HK-2 (cell line): ENCODE measurements around the gene CRABP1.

Source experiments
- DNase-seq: peaks from one replicate; pipeline ENCODE4 v3.0.0-alpha.2; 2018; ENCODE audit not compliant: unreplicated experiment

Gene CRABP1

DNA sequence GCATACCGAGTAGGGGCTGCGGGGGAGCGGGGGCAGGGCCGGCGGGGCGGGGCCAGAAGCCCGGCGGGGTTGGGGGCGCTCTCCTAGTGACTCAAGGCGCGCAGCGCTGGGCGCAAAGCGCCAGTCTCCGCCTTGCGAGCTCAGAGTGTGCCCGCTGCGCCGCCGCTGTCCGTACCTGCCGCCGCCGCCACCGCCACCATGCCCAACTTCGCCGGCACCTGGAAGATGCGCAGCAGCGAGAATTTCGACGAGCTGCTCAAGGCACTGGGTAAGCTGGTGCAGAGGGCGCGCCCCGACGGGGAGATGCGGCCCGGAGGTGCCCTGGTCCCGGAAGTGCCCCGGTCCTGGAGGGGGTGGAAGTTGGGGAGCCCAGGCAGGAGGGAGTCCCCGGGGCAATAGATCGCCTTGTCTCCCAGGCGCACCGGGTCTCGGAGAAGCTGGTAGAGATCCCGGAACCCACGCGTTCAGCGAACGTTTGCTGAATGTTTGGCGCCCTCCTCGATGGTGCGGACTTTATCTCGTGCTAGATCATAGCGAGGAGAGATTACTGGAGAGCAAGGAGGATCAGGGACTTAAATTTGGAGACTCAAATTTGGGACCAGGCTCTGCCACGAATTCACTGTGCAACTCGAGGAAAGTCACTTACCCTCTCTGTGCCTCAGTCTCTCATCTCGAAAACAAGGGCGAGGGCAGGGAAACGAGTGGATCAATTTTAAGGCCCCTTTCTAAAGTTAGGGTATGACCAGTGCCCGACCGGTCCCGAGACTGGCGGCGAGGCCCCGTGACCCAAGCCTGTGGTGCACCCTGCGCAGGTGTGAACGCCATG lies at the start of gene CRABP1:
Gene CRABP1 (plus strand): TSS at position 123 of the 826 bp plus-strand sequence. CDS start 76 bp downstream, at position 199.
- no peak for DNase-seq

DNA sequence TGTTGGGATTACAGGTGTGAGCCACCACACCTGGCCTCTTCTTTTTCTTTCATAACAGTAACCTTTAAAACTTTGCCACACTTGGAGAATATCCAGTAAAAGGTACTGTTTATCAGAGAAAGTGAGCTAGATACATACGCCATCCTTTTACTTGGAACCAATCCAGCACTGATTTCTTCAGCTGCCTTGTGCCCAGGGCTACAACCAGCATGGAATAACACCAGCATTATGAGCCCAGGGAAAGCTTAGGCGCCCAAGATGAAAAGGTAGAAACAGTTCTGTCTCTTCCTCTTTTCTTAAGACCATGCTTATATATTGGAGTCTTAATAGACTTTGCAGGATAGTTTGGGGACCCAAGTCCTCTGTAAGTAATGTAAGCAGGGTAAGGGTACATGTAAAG lies 49.1 kb upstream of the CRABP1 start:
- DNase-seq = no peak

DNA sequence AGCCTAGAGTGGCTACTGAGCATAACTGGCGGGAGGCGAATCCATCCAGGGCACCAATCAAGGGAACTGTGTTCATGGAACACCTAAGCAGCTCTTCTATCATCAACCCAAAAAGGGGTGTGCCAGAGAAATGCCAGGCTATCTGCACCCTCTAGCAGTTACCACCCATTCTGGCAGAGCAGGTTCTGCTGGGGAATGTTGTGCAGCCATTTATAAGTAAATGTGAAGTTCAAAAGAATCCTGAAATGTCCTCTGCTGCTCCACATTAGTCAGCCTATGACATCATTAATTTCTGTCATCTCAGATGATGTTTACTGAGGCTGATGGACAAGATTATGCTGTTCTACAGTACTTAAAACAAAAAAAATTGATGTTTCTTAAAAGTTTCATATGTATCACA lies 48.5 kb upstream of the CRABP1 start:
- no peak for DNase-seq

DNA sequence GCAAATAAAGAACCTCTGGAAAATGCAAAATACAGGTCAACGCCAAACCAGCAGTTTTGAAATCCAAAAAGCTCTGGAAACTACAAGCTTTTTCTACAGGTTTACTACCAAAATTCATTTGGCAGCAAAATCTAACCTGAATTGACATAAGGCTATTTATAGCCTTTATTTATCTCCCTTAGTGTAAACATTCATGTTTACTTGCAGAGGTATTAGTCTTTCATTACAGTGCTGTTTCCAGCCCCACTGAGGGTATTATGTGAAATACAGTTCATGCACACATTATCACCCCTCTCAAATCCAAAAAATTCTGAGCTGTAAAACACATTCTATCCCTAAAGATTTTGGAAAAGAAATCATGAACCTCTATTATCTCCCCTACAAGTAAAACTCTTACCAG lies 47.9 kb upstream of the CRABP1 start:
- no peak for DNase-seq

DNA sequence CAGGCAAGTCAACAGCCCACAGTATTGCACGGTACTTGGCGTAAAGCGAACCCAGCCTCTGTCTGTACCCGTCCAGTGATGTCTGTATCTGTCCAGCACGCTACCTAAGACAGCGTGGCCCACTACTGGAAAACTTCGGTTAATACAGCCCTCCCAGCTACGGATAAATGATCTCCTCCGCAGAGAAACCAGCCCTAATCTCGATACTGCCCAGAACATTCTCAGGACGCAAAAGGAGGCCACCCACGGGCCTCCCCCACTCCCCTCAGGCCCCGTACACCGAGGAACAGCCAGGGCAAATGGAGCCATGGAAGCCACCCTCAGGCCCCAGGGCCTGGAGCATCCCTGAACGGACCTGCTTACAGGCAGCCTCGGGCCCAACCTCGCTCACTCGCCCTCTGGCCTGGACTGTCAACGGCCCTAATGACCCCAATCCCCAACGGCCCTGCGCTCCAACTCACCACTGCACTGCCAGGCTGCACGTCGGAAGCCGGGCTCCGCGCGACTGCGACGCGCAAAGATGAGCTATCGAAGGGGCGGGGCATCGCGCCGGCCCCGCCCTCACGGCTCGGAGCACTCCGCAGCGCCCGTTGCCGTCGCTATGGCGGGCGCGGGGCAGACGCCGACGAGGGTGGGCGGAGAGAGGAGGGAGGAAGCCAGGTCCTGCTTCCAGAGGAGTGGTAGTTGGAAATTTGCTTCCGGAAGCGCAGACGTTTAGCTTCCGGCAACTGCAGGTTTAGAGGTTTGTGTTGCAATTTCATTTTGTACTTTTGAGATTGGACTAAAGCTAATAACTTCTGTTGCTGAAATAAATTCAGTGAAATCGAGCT lies 40.8 kb upstream of the CRABP1 start, which contains the start of gene SKIC8:
Gene SKIC8 (minus strand): TSS at position 509 of the 830 bp plus-strand sequence. CDS start 3,923 bp downstream, outside the sequence.
- peak; percentile 83 for DNase-seq

DNA sequence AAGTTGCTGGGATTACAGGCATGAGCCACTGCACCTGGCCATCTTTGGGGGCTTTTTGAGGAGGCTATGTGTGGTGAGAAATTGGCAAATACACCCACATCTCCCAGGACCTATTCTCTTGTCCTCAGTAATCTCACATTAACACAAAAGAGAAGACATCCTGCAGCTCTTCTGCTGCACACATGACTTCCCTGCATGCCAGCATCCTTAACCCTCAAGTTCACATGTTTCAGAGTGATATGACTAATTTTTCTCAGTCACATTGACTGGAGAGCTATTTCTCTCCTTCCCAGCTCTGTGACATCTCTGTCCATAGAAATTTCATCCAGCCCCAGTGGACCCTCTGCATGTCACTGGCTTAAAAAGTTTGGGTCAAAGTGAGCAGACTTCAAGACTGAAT lies 38.8 kb upstream of the CRABP1 start:
- no peak for DNase-seq

DNA sequence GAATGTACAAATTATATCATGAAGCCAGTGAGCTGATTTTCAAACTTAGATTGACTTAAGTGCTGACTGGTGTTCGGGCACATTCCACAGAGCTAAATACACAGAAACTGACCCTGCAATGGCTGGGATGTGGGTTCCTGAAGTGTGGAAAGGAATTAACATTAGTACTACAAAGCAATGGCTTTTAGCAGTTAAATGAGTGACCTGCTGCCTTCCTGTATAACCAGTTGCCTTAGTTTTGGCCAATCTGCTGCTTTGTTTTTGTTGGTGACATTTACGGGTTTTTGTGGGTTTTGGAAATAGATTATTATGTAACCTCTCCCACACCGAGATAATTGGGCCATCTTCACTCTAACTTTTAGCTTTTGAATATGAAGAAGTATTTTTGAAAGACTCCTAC lies 38.3 kb upstream of the CRABP1 start:
- DNase-seq = no peak

DNA sequence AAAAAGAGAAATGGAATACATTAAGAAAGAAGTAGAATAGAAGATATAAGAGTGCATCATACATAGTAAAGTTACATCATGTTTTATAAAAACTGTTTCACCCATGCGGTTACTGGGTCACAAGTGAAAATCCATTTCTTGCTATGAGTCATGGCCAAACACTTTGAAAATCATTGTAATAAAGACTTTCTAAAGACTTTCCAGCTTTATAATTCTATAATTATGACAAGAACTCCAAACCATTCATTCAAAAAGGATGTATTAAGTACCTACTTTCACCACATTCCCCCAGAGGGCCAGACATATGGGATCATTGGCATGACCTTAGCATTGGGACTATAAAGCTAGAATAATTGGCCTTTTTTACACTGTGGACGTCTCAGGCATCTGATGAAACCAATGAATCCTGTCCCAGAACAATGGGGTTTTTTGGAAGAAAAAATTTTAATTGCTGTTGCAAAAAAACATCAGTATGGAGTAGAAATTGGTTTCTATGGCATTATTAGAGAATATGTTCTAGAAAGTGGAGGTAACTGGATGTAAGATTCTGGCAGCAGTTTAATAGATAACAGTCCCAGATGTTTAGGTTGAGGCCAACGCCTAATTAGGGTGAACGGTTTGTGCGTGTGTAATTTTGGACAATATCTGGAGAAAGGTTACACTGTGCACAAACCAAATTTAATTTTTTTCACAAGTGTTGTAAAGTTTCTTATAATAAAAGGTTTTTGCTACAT lies 37.4 kb upstream of the CRABP1 start:
- DNase-seq = no peak

DNA sequence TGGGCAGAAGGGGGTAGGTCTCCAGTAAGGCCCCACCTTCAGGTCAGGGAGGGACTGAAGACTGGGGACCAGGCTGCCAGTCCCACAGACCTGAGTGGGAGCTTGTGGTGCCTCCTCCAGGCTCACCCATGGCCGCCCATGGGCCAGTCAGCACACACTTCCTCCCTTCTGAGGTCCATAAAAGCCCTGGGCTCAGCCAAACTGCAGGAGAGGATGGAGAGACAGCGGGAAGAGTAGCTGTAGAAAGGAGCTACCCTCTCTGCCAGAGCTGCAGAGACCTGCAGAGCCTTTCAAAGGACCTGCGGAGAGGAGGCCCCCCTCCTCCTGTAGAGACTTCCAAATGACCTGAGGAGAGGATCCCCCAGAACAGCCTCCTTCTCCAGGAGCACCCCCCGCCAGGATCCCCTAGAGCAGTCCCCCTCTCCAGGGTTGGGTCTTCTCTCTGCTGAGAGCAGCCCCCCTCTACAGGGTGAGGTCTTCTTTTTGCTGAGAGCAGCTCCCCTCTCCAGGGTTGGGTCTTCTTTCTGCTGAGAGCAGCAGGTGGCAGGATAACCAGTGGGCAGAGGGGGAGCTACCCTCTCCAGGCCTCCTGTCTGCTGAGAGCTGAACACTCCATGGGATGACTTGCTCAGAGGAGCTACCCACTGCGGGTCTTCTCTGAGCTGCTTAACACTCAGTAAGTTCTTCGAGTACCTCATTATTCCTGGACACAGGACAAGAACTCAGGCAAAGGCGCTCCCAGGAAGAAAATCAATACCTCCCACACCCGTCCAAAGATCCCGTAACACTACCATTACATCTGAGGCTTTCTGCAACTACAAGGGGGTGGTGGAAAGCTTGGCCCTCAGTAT lies 35.7 kb upstream of the CRABP1 start:
- no peak for DNase-seq

DNA sequence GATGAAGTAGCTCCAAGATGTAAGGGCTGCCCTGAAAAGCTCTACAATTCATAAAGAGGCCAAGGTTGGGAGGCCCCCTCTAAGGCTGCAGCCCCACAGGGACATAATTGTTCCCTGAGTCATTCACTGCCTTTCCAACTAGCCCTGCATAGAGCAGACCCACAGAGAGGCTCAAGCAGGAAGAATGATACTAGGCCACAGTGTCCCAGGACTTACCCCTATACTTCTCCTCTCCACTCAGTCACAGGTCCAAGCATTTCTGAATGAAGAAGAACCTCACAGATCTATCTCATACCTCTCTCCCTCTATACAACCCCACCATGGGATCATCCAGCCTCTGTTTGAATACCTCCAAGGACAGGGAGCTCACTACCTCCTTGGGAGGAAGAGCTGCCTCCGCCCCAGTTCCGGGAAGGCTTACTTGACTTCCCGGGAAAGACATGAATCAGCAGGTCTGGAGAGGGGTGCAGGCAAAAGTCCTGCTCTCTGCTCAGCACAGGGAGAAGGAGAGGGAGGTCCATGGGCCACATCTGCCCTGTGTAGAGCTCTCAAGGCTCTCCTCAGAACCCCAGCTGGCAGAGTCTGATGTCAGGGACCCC lies 33.9 kb upstream of the CRABP1 start:
- no peak for DNase-seq

DNA sequence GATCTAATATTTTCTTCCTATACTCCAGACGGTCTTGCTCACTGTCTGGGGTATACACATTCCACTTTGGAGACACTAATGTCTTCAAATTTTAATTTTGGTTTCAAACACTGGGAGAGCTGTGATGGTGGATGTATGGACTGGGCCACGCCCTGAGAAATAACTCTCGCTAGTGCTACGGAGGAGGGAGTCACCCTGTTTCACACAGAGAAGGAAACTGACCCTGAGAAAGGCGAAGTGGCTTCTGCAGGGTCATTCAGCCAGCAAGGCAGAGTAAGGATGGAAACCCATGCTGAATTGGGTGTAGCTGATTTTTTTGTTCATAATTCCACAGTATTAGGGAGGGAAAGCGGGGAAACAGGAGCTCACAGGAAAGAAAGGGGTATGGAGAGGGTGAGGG lies 32.2 kb upstream of the CRABP1 start:
- DNase-seq = no peak

DNA sequence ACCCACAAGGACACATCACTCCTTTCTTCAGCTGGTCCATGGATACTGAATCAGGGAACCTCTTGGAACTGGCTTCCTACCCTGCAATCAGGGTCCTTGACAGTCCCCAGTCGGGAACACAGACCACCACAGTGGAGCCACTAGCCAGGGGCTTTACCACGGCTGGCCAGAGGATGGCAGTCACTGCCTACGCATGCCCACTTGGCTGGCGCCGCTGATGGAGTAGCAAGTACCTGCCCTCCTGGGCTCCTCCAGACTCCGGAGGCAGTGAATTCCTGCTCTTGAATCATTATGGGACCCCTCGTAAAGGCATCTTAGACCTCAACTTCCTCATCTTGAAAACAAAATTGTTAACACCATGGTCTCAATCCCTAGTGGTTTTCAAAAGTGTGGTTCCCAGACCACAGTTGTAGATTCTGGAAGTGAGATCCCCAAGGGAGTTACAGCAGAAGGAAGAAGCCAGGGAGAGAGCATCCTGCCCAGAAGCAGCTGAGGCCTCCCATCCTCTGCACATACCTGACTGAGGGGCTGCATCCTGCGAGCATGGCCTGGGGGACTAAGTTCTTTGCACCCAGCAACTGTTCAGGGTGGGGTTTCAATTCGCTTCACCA lies 31.6 kb upstream of the CRABP1 start:
- DNase-seq = peak; percentile 53

DNA sequence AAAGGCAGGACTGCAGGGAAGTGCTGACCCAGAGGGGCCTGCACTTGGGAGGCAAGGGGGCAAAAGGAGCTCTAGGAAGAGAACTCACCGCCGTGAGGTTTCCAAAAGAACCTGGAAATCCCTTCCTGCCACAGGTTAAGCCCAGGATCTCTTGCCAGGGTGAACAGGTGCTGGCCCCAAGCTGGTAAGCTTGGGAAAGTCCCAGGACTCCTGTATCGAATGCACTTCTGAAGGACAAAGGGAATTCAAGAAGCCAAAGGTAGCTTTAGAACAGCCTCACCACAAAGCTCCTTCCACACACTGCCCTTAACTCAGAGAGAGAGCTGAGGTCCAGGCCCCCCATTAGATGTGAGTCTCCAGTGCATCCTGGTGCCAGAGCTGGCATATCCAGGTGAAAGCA lies 28.9 kb upstream of the CRABP1 start:
- DNase-seq = no peak

DNA sequence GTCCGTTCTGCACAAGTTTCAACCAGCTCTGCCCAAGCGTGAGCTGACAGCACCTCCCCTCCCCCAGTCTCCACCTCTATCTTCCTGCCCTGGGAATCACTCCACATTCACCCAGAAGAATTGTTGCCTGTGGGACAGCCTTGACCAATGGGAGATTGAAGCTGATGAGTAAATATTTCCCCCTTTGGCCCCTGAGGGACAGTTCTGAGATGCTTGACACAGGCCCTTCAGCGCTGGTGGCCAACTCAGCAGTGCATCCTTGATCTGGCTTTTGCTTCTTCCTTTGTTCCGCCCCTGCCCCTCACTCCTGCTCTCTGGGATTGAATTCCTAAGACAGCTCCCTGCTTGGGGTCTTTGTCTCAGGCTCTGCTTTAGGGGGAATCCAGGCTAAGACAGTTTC lies 27.6 kb upstream of the CRABP1 start:
- DNase-seq = no peak

DNA sequence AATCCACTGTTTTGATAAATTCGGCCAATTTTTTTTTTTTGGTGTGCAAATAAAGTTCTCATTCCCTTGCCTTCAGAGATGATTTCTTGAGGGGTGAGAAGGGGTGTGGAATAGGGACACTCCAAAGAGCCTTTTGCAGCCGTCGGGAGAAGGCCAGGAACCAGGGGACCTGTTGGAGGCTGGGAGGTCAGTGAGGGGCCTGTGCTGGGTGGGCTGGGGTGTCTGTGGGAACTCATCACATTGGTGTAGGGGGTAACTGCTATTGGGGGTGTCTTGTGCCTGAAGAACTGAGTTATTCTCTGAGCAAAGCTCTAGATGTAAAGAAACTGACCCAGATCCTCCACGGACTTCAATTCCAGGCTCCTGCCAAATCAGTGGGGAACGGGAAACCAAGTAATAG lies 27.2 kb upstream of the CRABP1 start:
- no peak for DNase-seq

DNA sequence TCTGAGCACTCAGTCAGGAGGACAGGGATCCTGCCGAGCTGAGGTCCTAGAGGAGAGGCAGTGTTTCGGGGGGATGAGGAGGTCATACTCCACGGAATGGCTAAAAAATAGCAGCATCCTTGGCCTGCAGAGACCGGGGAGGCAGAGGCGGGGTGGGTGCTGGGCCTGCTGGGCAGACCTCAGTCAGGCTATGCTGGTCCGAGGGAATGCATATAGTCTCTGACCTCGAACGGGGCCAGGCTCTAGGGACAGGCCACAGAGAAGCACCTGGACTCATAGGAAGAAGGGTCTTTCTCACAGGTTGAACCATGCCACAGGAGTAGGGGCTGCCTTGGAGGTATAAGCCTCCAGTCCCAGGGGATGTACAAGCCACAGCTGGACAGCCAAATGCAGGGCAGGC lies 26.8 kb upstream of the CRABP1 start:
- no peak for DNase-seq

DNA sequence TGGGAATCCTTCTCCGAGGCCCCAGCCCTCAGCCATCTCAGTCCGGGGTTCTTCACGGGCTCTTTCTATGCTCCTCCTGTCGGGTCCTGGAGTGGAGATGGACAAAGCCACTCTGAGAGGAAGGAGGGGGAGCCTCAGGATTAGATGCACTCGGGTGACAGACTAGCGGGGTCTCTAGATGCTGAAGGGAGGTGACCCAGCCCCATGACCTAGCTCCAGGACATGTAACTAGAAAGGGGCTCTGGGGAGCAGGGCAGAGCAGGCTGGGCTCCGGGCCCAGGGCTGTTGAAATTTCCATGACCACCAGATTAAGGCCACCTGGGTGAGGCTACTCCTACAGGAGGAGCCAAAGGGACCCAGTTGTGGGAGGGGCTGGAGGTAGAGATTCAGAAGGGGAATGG lies 26.0 kb upstream of the CRABP1 start:
- DNase-seq = no peak

DNA sequence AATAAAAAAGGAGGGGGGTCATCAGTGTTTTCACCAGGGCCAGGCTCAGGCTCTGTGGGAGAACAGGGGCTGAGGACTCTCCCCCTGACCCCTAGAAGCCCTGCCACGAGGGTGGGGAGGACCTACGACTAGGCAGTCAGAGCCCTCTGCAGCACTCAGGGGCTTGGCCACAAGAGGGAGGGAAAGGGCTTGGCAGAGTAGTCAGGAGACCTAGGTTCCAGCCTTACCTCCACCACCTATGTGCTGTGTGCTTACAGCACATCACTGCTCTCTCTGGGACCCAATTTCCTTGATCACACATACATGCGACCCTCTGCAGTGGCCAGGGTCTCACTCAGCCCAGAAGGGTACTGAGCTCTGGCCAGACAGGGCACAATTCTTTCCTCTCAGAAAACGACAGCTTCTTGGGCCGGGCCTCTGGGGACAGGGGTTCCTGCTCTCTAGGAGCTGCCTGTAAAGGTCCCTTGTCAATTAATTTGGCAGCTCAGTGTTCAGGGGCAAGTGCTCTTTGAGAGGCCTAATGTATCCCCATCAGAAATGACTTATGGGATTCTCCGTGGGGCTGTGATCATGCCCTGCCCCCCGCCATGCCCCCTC lies 24.4 kb upstream of the CRABP1 start:
- DNase-seq = no peak

DNA sequence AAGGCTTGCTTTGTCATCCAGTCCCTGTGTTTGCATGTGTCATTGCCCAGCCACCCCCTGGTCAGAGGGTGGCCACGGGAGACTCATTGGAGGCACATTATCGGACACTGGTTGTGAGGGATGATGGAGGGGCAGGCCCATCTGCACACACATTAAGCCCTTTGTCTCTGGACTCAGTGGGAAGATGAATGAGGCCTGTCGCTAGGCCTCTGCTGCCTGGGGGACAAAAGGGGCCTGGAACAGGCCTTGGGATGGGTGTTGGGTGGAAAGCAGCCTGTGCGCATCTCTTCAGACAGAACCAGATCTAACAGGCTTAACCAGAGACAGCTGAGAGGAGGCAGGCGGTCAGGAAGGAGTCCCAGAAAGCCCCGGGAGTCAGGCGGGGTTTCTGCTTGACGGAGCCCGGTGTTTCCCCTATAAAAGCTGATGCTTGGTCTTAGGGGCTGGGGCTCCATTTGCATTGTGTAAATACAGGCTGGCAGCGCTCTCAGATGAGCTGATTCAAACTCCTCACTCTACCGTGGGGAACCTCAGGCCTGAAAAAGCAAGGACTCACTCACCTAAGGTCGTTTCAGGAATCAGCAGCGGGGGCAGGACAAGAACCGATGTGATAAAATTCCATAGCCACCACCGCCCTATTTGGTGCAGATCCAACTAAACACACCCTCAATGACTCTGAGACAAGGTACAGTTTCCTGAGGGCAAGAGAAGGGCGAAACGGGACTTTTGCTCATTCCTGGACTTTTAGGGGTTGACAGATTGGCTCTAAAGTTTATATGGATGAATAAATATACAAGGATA lies 23.7 kb upstream of the CRABP1 start:
- no peak for DNase-seq
